Cardiac septum (tissue), 1 donor: ENCODE data around the gene COA1. TPM values are rescaled to one million over a fixed set of nuclear protein-coding genes. Genes with fewer than 3 reads are reported as not detected.

Experiments used
- DNase-seq: peaks from one replicate; pipeline ENCODE4 v3.0.0-alpha.2; 2020; ENCODE audit warnings: low spot score
- intact Hi-C: fragments of 100-400 bp; cut with DNase I; formaldehyde crosslinking; loops from one replicate; pipeline ENCODE4 v1.14.0; 2022
- total RNA-seq: library from RNA; stranded (reverse); fragmentation: NEBNext Ultra II Directional; extraction: Animal tissue kit (Norgen Biotek cat#: 25700); gene quantifications from one replicate; pipeline ENCODE4 v1.2.1, GENCODE V29; 2021
- donor health status: DM: no; HTN: no; CAD: no.

Gene COA1
- total RNA-seq, 1 donor from 2014 or later = 62.4 TPM

- DNase-seq = no peak
- intact Hi-C loops = no loop called here
Measured at GRCh38 chr7:43758822-43759683, 29.7 kb upstream of the COA1 start.

- intact Hi-C loops = no loop called here
- peak; percentile 91 for DNase-seq
Measured at GRCh38 chr7:43758029-43758821, 28.9 kb upstream of the COA1 start, which contains the start of gene BLVRA. Gene BLVRA (plus strand): TSS chr7:43758680. CDS start chr7:43771159, 12,479 bp downstream.

GRCh38 chr7:43757073-43757720, 27.9 kb upstream of the COA1 start:
- intact Hi-C loops = no loop called here
- no peak for DNase-seq

GRCh38 chr7:43756368-43757072, 27.2 kb upstream of the COA1 start:
- intact Hi-C loops = no loop called here
- DNase-seq = no peak

GRCh38 chr7:43754596-43754995, 25.3 kb upstream of the COA1 start:
- intact Hi-C loops = no loop called here
- DNase-seq = no peak

- no peak for DNase-seq
- intact Hi-C loops = no loop called here
Measured at GRCh38 chr7:43753843-43754242, 24.5 kb upstream of the COA1 start.

GRCh38 chr7:43753271-43753810, 24.0 kb upstream of the COA1 start:
- intact Hi-C loops = no loop called here
- DNase-seq = no peak

GRCh38 chr7:43752411-43752810, 23.1 kb upstream of the COA1 start:
- no peak for DNase-seq
- intact Hi-C loops = no loop called here

GRCh38 chr7:43750016-43750887, 20.9 kb upstream of the COA1 start:
- intact Hi-C loops = no loop called here
- no peak for DNase-seq

- intact Hi-C loops = no loop called here
- no peak for DNase-seq
Measured at GRCh38 chr7:43749383-43749940, 20.1 kb upstream of the COA1 start.

- intact Hi-C loops = no loop called here
- no peak for DNase-seq
Measured at GRCh38 chr7:43747328-43748105, 18.2 kb upstream of the COA1 start.

- no peak for DNase-seq
- intact Hi-C loops = no loop called here
Measured at GRCh38 chr7:43742692-43743091, 13.4 kb upstream of the COA1 start.

- intact Hi-C loops = no loop called here
- DNase-seq = no peak
Measured at GRCh38 chr7:43737467-43738127, 8.3 kb upstream of the COA1 start.

- DNase-seq = no peak
- intact Hi-C loops = no loop called here
Measured at GRCh38 chr7:43735802-43736603, 6.7 kb upstream of the COA1 start.

GRCh38 chr7:43735403-43735801, 6.1 kb upstream of the COA1 start:
- no peak for DNase-seq
- intact Hi-C loops = no loop called here
